NCI-H2227 treated with DMSO at 0.1 percent for 48 hours (cell line): ENCODE data around the gene AQP1.

Experiments
- DNase-seq: peaks from one replicate; lab custom pipeline; 2025; lab: John Stamatoyannopoulos, UW

The AQP1 gene

GRCh38 chr7:30906515-30907240 lies 5.0 kb upstream of the AQP1 start:
- peak; percentile 4 for DNase-seq

GRCh38 chr7:30907527-30908267 lies 4.0 kb upstream of the AQP1 start:
- no peak for DNase-seq

- no peak for DNase-seq
Measured at GRCh38 chr7:30908681-30909080, 3.0 kb upstream of the AQP1 start.

GRCh38 chr7:30909431-30909830 lies 2.2 kb upstream of the AQP1 start:
- DNase-seq = no peak

GRCh38 chr7:30910411-30911073 lies 1.1 kb upstream of the AQP1 start:
- DNase-seq = no peak

GRCh38 chr7:30911133-30911532 lies 520 bp upstream of the AQP1 start:
- no peak for DNase-seq

GRCh38 chr7:30912021-30912730 lies 523 bp downstream of the AQP1 start:
- DNase-seq = no peak

- DNase-seq = no peak
Measured at GRCh38 chr7:30912731-30912985, 1.0 kb downstream of the AQP1 start.

GRCh38 chr7:30912986-30913811 lies 1.5 kb downstream of the AQP1 start:
- no peak for DNase-seq

- no peak for DNase-seq
Measured at GRCh38 chr7:30913821-30914515, 2.3 kb downstream of the AQP1 start.

GRCh38 chr7:30914596-30914995 lies 2.9 kb downstream of the AQP1 start:
- DNase-seq = no peak

- DNase-seq = no peak
Measured at GRCh38 chr7:30915005-30915601, 3.5 kb downstream of the AQP1 start.

- DNase-seq = no peak
Measured at GRCh38 chr7:30915751-30916150, 4.1 kb downstream of the AQP1 start.

- no peak for DNase-seq
Measured at GRCh38 chr7:30916255-30916654, 4.6 kb downstream of the AQP1 start.

- DNase-seq = no peak
Measured at GRCh38 chr7:30916767-30917166, 5.1 kb downstream of the AQP1 start.

- no peak for DNase-seq
Measured at GRCh38 chr7:30917216-30917893, 5.7 kb downstream of the AQP1 start.

- no peak for DNase-seq
Measured at GRCh38 chr7:30918676-30919075, 7.0 kb downstream of the AQP1 start.

- peak; percentile 16 for DNase-seq
Measured at GRCh38 chr7:30920021-30920583, 8.4 kb downstream of the AQP1 start.

GRCh38 chr7:30920584-30921539 lies 9.2 kb downstream of the AQP1 start:
- DNase-seq = no peak
